Cardiac muscle cell (in vitro differentiated cells and primary cell): ENCODE results near the gene RABEP1. TPM values are rescaled to one million over a fixed set of nuclear protein-coding genes. Genes with fewer than 3 reads are reported as not detected.
"Not testable (repeated sequence)": the region's sequence is repeated elsewhere in the genome, so short reads cannot be mapped to it uniquely, and the experiment has no call there.

Experiments used
- DNase-seq, 2 donors: peaks; one replicate each; pipeline versions ENCODE4 v3.0.0 to v3.0.0-alpha.2; 2010 to 2017; ENCODE audit warnings: low read depth in 1 of 2, low spot score in 1 of 2
- H3K27ac ChIP-seq: fragments of 200-600 bp; sonication (generic); 2 replicates; pipeline ENCODE4 v1.5.1; 2016
- H3K27me3 ChIP-seq: fragments of 200-600 bp; sonication (generic); 2 replicates; pipeline ENCODE4 v1.6.0; 2016; ENCODE audit warnings: control low read depth
- H3K36me3 ChIP-seq: fragments of 200-600 bp; sonication (generic); 2 replicates; pipeline ENCODE4 v1.5.1; 2016; ENCODE audit warnings: control low read depth
- H3K4me1 ChIP-seq: fragments of 200-600 bp; sonication (generic); 2 replicates; pipeline ENCODE4 v1.8.1; 2017; ENCODE audit warnings: low read depth, mild to moderate bottlenecking, mixed run types
- H3K4me3 ChIP-seq: fragments of 200-600 bp; sonication (generic); 2 replicates; pipeline ENCODE4 v1.5.1; 2016; ENCODE audit warnings: mild to moderate bottlenecking
- H3K9me3 ChIP-seq: fragments of 200-600 bp; sonication (generic); 2 replicates; pipeline ENCODE4 v1.5.1; 2017; ENCODE audit warnings: low read depth, mild to moderate bottlenecking, control low read depth
- polyA plus RNA-seq: library from polyadenylated mRNA; unstranded; fragments of >200 nt; fragmentation: Nextera tagmentation; extraction: Ambion mirVana; gene quantifications from 2 replicates; pipeline ENCODE4 v1.2.1, GENCODE V29; 2016
- total RNA-seq: library from RNA; depleted of rRNA; stranded (reverse); fragments of >200 nt; gene quantifications from 2 replicates; pipeline ENCODE4 v1.2.3, GENCODE V29; 2016
- TF ChIP-seq, protein P1 (sequence below): IDR thresholded peaks from 2 replicates; pipeline ENCODE4 v1.5.1; 2012; ENCODE audit warnings: low read depth, mild to moderate bottlenecking, low read length

RABEP1 gene
- total RNA-seq (37.5 and 38.5 TPM in 2 replicates), polyA plus RNA-seq (36.0 and 43.5 TPM in 2 replicates)

GRCh38 chr17:5281814-5282641 is at the start of gene RABEP1:
Gene RABEP1 (plus strand): TSS chr17:5282284. CDS start chr17:5282487, 203 bp downstream.
- Histone ChIP-seq H3K27ac (peak within 1 kb of the TSS; percentile 97), H3K36me3 (no peaks in the 10 kb centered on the region), H3K27me3 (no peaks in the 10 kb centered on the region), H3K4me3 (peak within 1 kb of the TSS; percentile 95), H3K4me1 (peaks cover 20% of the 10 kb centered on the region), H3K9me3 (no peaks in the 10 kb centered on the region)
- TF ChIP-seq, protein P1, sequence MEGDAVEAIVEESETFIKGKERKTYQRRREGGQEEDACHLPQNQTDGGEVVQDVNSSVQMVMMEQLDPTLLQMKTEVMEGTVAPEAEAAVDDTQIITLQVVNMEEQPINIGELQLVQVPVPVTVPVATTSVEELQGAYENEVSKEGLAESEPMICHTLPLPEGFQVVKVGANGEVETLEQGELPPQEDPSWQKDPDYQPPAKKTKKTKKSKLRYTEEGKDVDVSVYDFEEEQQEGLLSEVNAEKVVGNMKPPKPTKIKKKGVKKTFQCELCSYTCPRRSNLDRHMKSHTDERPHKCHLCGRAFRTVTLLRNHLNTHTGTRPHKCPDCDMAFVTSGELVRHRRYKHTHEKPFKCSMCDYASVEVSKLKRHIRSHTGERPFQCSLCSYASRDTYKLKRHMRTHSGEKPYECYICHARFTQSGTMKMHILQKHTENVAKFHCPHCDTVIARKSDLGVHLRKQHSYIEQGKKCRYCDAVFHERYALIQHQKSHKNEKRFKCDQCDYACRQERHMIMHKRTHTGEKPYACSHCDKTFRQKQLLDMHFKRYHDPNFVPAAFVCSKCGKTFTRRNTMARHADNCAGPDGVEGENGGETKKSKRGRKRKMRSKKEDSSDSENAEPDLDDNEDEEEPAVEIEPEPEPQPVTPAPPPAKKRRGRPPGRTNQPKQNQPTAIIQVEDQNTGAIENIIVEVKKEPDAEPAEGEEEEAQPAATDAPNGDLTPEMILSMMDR = peak; percentile 14
- peak; percentile 93 to 95 for DNase-seq

DNA sequence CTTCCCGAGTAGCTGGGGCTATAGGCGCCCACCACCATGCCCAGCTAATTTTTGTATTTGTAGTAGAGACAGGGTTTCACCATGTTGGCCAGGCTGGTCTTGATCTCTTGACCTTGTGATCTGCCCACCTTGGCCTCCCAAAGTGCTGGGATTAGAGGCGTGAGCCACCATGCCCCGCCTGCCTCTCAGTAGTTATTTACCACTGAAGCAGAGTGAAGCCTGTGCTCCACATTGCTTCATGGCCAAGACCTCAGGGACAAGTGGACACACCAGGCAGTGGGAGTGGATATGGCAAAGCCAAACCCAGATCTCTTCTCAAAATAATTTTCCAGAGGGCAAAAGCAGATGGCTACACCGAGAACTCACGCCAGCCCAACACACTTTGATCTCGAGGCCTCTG is 48.6 kb upstream of the RABEP1 start:
- H3K27me3 ChIP-seq, H3K4me1 ChIP-seq: not testable (repeated sequence)

DNA sequence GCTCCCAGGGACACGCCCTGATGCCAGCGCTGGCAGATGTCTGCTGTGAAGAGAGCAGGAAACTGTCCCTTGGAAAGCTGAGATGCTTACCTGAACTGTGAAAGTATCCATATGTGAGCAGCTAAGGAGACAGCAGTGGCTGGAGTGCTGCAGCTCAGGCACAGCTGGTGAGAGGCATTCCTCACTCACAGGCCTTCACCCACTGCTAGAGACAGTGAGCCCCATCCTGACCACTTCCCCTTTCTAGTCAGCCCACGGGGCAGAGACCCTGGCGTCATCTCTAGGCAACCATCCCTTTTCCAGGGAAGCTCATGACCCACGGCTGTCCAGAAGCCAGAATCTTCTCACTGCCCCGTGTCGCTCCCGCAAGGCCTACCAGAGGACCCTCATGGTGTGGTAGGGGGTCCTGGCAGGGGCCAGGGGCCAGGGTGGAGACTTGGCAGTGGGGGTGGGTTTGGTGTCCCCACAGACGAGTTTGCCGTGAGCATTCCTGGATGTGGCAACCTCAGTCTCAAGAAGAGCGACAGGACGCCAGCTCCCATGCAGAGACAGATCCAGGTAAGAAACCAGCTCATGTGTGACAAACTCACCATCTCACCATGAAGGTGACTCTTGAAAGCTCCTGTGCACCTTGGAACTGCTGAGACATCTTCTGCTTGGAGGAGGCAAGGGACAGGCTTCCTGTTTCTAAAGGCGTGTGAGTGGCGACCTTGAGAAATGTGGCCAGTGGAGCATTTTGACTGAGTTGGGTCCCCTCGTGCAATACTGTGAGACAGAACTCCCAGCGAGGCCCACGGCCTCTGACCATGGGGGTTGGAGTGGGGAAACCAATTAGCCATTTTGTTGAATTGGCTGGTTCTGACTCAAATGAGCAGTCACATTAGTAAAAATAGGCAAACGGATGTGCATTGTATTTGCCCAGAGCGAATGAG is 47.2 kb upstream of the RABEP1 start, which contains the start of gene SCIMP:
Gene SCIMP (minus strand): TSS at position 216 of the 932 bp plus-strand sequence. CDS start 105 bp downstream, at position 111.
- DNase-seq = no peak
- Histone ChIP-seq H3K27ac (no peak within 1 kb of the TSS), H3K4me1 (no peaks in the 10 kb centered on the region), H3K36me3 (no peaks in the 10 kb centered on the region), H3K4me3 (no peak within 1 kb of the TSS), H3K9me3 (no peaks in the 10 kb centered on the region), H3K27me3 (no peaks in the 10 kb centered on the region)
- TF ChIP-seq, protein P1 = no peak

More for the DNA sequence above, 48.6 kb upstream of the RABEP1 start:
- not testable (repeated sequence) for H3K9me3 ChIP-seq, H3K36me3 ChIP-seq, H3K27ac ChIP-seq, H3K4me3 ChIP-seq, DNase-seq

DNA sequence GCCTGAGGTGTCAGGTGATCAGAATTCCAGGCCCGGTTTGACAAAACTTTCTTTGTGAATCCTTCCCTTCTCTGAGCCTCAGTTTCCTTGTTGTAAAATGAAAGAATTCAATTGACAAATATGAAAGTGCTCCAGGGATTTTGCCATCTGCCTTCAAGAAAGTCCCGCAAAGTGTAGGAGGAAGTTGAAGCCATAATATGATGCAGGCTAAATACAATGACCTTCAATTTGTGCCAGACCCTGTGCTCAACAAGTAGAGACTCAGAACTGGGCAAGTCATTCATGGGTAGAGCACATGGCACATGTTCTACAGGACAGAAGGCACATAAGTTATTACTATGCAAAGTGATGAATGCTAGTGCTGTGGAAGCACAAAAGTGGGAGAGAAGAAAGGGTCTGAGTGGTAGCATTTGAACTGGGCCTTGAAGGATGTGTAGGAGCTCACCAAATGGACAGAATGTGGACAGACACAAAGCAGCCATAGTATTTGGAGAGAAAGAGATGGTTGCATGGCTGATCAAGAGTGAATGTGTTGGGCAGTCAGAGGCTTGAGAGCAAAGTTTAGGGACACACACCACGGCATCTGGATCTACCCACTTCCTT is 45.0 kb upstream of the RABEP1 start:
- TF ChIP-seq, protein P1 = no peak
- Histone ChIP-seq H3K27me3 (no peaks in the 10 kb centered on the region), H3K9me3 (no peaks in the 10 kb centered on the region), H3K27ac (no peak overlapping the region), H3K4me3 (no peak overlapping the region), H3K4me1 (peaks cover under 1% of the 10 kb centered on the region), H3K36me3 (no peaks in the 10 kb centered on the region)
- DNase-seq = no peak

DNA sequence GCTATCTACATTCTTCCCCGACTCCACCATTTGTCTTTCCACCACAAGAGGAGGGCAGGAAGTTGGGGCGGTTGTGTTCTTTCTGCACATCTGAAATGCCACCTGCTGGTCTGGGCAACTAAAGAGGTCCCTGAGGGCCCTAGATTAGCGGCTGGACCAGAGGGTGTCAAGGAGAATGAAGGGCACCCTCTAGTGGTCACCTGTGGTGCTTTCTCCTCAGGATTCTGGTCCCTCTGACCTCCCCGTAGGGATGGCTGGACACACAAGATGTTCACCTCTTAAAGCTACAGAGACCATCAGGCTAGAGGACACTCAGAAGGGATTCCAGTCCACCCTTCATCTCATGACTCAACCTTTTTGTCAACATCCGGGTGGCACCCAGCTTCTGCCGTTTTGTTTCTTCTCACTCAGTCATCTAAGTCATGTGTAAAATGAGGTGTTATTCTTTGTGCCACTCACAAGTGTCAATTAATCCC is 44.5 kb upstream of the RABEP1 start:
- no peaks in the 10 kb centered on the region for H3K27me3 ChIP-seq
- H3K36me3 ChIP-seq = no peaks in the 10 kb centered on the region
- H3K9me3 ChIP-seq = no peaks in the 10 kb centered on the region
- TF ChIP-seq, protein P1 = peak; percentile 72
- no peak overlapping the region for H3K27ac ChIP-seq
- H3K4me3 ChIP-seq = no peak overlapping the region
- H3K4me1 ChIP-seq = peaks cover 6% of the 10 kb centered on the region
- peak; percentile 51 to 69 for DNase-seq
